Measurements from ENCODE around the gene KIR3DL2.

DNA sequence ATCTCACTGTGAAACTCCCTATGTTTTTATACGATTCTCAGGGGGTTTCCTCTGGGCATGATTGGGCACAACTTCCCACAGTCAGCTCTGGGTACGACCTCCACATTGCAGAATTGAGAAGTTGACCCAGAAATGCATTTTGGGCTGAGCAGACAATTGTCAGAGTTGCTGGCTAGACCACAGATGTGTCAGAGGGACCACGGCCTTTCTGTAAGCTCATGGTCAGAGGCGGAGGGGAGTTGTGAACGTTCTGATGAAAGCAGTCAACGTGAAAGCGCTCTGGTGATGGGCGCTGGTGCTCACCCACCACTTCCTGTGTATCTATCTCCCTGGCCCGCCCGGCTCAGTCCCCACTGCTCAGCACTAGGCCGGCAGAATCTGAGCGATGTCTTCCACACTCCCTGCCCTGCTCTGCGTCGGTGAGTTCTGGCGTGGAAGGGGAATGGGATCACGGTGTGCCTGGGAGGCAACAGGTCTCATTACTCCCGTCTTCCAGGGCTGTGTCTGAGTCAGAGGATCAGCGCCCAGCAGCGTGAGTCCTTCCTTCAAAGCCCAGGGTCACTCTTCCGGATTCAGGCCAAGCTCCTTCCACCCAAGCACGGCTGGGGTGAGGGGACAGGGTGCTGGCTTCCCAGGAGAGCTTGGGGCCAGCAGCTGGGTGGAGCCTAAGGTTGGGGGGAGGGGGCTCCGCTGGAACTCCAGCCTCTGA, 55.7 kb downstream of the KIR3DL2 start, which contains the start of gene NCR1:
- TF ChIP-seq CTCF (conservative IDR thresholded peaks at IDR 0.05) (no peak), EZH2 (IDR thresholded peaks at IDR 0.05; ENCODE audit: low read depth) (no peak)
